ENCODE results near the gene AKAP7. TPM values are rescaled to one million over a fixed set of nuclear protein-coding genes. Genes with fewer than 3 reads are reported as not detected.

Gene AKAP7
- total and polyA plus RNA-seq, 4 donors, result 4.2 to 25.0 (median 8.6) TPM

DNA sequence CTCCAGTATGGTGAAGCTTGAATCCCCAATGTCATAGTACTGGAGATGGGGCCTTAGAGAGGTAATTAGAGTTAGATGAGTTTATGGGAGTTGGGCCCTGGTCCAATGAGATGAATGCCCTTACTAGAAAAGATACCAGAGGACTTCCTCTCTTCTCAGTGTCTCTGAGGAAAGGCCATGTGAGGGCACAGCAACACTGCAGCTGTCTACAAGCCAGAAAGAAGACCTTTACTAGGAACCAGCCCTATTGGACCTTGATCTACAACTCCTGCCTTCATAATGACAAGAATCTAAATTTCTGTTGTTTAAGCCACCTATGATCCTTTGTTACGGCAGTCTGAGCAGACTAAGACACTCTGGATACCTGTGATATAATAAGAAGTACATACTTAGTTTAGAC is 31.4 kb upstream of the AKAP7 start:
- H3K27me3 ChIP-seq (ENCODE audit: control insufficient read depth in 3 of 3, insufficient read depth in 3 of 3, low read length in 2 of 3), result no peaks in the 10 kb centered on the region
- 97 to 100% methylated on average over 1 of the region's 1 CpG for WGBS, 2 donors
- H3K9me3 ChIP-seq (ENCODE audit: control insufficient read depth in 4 of 4, insufficient read depth in 3 of 4, low read length in 3 of 4), result no peaks in the 10 kb centered on the region
- no peak overlapping the region for H3K9ac ChIP-seq (ENCODE audit: insufficient read depth in 1 of 2, low read length in 2 of 2)
- TF ChIP-seq, protein P1, sequence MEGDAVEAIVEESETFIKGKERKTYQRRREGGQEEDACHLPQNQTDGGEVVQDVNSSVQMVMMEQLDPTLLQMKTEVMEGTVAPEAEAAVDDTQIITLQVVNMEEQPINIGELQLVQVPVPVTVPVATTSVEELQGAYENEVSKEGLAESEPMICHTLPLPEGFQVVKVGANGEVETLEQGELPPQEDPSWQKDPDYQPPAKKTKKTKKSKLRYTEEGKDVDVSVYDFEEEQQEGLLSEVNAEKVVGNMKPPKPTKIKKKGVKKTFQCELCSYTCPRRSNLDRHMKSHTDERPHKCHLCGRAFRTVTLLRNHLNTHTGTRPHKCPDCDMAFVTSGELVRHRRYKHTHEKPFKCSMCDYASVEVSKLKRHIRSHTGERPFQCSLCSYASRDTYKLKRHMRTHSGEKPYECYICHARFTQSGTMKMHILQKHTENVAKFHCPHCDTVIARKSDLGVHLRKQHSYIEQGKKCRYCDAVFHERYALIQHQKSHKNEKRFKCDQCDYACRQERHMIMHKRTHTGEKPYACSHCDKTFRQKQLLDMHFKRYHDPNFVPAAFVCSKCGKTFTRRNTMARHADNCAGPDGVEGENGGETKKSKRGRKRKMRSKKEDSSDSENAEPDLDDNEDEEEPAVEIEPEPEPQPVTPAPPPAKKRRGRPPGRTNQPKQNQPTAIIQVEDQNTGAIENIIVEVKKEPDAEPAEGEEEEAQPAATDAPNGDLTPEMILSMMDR (IDR thresholded peaks at IDR 0.05; ENCODE audit: control extremely low read depth, extremely low read depth), result no peak
- H3K4me3 ChIP-seq, result no peak overlapping the region
- no peak overlapping the region for H3K27ac ChIP-seq (ENCODE audit: low read depth in 1 of 2, low read length in 1 of 2)
- DNase-seq (no peak), ATAC-seq (ENCODE audit: insufficient read depth, low FRiP score) (no peak)
- peaks cover 0 to 7% (median 0%) of the 10 kb centered on the region in 5 donors for H3K4me1 ChIP-seq (ENCODE audit: control insufficient read depth in 5 of 5, insufficient read depth in 5 of 5, low read length in 5 of 5)
- no peaks in the 10 kb centered on the region for H3K36me3 ChIP-seq (ENCODE audit: control insufficient read depth in 4 of 4, insufficient read depth in 4 of 4, low read length in 4 of 4)

DNA sequence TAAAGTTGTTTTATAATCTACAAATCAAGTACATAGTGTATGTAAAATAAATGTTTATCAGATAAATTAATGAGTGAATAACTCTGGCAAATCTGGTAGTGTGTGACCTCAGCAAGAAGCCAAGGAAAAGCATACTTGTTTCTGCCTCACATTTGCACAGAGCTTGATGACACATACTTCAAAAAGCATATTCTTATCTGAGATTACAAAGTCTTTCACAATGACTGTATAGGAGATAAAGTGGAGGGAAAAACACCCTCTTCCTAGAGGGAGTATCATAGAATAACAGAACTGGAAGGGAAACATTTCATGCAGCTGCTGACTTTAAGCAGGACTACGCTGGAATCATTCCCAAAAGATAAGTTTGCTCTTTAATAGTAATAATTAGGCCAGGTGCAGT is 28.1 kb upstream of the AKAP7 start:
- DNase-seq (peak in 2 of 3 donors; percentile 11 to 34), ATAC-seq (ENCODE audit: insufficient read depth, low FRiP score) (peak; percentile 47)
- no peaks in the 10 kb centered on the region for H3K36me3 ChIP-seq (ENCODE audit: control insufficient read depth in 4 of 4, insufficient read depth in 4 of 4, low read length in 4 of 4)
- TF ChIP-seq, protein P1 (IDR thresholded peaks at IDR 0.05; ENCODE audit: control extremely low read depth, extremely low read depth), result no peak
- H3K4me1 ChIP-seq (ENCODE audit: control insufficient read depth in 5 of 5, insufficient read depth in 5 of 5, low read length in 5 of 5), result peaks cover 0 to 7% (median 0%) of the 10 kb centered on the region in 5 donors
- no peaks in the 10 kb centered on the region for H3K27me3 ChIP-seq (ENCODE audit: control insufficient read depth in 3 of 3, insufficient read depth in 3 of 3, low read length in 2 of 3)
- H3K9me3 ChIP-seq (ENCODE audit: control insufficient read depth in 4 of 4, insufficient read depth in 3 of 4, low read length in 3 of 4), result no peaks in the 10 kb centered on the region
- no peak overlapping the region for H3K4me3 ChIP-seq
- 91% methylated on average over 1 of the region's 1 CpG for WGBS, 2 donors
- no peak overlapping the region for H3K9ac ChIP-seq (ENCODE audit: insufficient read depth in 1 of 2, low read length in 2 of 2)
- H3K27ac ChIP-seq (ENCODE audit: low read depth in 1 of 2, low read length in 1 of 2), result no peak overlapping the region

DNA sequence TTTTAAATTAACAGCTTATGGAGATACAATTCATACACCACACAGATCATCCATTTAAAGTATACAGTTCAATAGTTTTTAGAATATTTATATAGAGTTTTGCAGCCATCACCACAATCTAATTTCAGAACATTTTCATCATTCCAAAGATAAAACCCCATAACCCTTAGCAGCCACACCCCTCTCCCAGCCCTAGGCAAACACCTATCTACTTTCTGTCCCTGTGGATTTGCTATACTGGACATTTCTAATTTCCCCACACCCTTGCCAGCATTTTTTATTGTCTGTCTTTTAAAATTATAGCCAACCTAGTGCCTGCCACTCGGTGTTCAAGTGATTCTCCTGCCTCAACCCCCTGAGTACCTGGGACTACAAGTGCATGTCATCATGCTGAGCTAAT is 23.0 kb upstream of the AKAP7 start:
- no peak overlapping the region for H3K4me3 ChIP-seq
- ATAC-seq (ENCODE audit: insufficient read depth, low FRiP score) (no peak), DNase-seq (no peak)
- TF ChIP-seq, protein P1 (IDR thresholded peaks at IDR 0.05; ENCODE audit: control extremely low read depth, extremely low read depth), result no peak
- no peaks in the 10 kb centered on the region for H3K36me3 ChIP-seq (ENCODE audit: control insufficient read depth in 4 of 4, insufficient read depth in 4 of 4, low read length in 4 of 4)
- H3K27me3 ChIP-seq (ENCODE audit: control insufficient read depth in 3 of 3, insufficient read depth in 3 of 3, low read length in 2 of 3), result no peaks in the 10 kb centered on the region
- no peak overlapping the region for H3K27ac ChIP-seq (ENCODE audit: low read depth in 1 of 2, low read length in 1 of 2)
- 55 to 86% methylated on average over 1 of the region's 1 CpG for WGBS, 2 donors
- H3K9me3 ChIP-seq (ENCODE audit: control insufficient read depth in 4 of 4, insufficient read depth in 3 of 4, low read length in 3 of 4), result no peaks in the 10 kb centered on the region
- H3K4me1 ChIP-seq (ENCODE audit: control insufficient read depth in 5 of 5, insufficient read depth in 5 of 5, low read length in 5 of 5), result peaks cover 0 to under 1% (median 0%) of the 10 kb centered on the region in 5 donors
- no peak overlapping the region for H3K9ac ChIP-seq (ENCODE audit: insufficient read depth in 1 of 2, low read length in 2 of 2)

DNA sequence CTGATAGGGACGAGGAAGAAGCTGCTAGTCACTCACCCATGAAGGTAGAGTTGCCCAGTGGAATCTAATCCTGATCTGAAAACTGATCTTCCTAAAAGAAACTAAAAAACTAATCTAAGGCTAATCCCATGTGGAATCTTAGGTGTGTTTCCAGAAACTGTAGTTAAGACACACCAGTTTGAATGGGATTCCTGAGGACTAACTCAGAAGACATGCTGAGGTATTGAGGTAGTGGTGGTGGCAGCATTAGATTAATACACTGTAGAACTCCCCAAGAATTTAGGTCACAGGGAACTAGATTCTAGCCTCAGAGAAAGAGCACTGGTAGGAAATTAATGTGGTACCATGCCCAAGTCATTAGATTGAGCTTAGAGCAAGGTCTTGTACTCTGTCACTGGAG is 19.6 kb upstream of the AKAP7 start:
- Histone ChIP-seq H3K4me3 (no peak overlapping the region), H3K9ac (ENCODE audit: insufficient read depth in 1 of 2, low read length in 2 of 2) (no peak overlapping the region), H3K4me1 (ENCODE audit: control insufficient read depth in 5 of 5, insufficient read depth in 5 of 5, low read length in 5 of 5) (no peaks in the 10 kb centered on the region), H3K27me3 (ENCODE audit: control insufficient read depth in 3 of 3, insufficient read depth in 3 of 3, low read length in 2 of 3) (no peaks in the 10 kb centered on the region), H3K36me3 (ENCODE audit: control insufficient read depth in 4 of 4, insufficient read depth in 4 of 4, low read length in 4 of 4) (no peaks in the 10 kb centered on the region), H3K27ac (ENCODE audit: low read depth in 1 of 2, low read length in 1 of 2) (no peak overlapping the region), H3K9me3 (ENCODE audit: control insufficient read depth in 4 of 4, insufficient read depth in 3 of 4, low read length in 3 of 4) (no peaks in the 10 kb centered on the region)
- DNase-seq, result no peak
- no peak for ATAC-seq (ENCODE audit: insufficient read depth, low FRiP score)
- WGBS, 2 donors, result 94 to 96% methylated on average over 1 of the region's 1 CpG
- TF ChIP-seq, protein P1 (IDR thresholded peaks at IDR 0.05; ENCODE audit: control extremely low read depth, extremely low read depth), result no peak

Data from lung (tissue), 12 donors.